HG02973 (cell line): ENCODE results near the gene ARL6IP6.
A peak's percentile ranks its signal among the peaks of the same experiment; 100 is the strongest.

ENCODE experiments used
- ATAC-seq: cut with Tn5 transposase; IDR thresholded peaks from one replicate; pipeline ENCODE4 v1.9.1; 2021; ENCODE audit warnings: moderate library complexity; ENCODE audit not compliant: unreplicated experiment

ARL6IP6 gene

GRCh38 chr2:152718076-152718908, at the start of gene ARL6IP6:
ARL6IP6 (plus strand) TSS chr2:152718620; CDS start chr2:152718625, 5 bp downstream.
- peak; percentile 68 for ATAC-seq

- no peak for ATAC-seq
These were observed 44.1 kb upstream of the ARL6IP6 start for GRCh38 chr2:152674334-152674733.

GRCh38 chr2:152676461-152676860, 42.0 kb upstream of the ARL6IP6 start:
- no peak for ATAC-seq

- ATAC-seq, result no peak
These were observed 39.6 kb upstream of the ARL6IP6 start for GRCh38 chr2:152678808-152679207.

- no peak for ATAC-seq
These were observed 35.8 kb upstream of the ARL6IP6 start for GRCh38 chr2:152682663-152683062.

- ATAC-seq, result no peak
These were observed 35.0 kb upstream of the ARL6IP6 start for GRCh38 chr2:152683400-152683799.

GRCh38 chr2:152686321-152686720, 32.1 kb upstream of the ARL6IP6 start:
- ATAC-seq, result no peak

- peak; percentile 88 for ATAC-seq
These were observed 25.4 kb upstream of the ARL6IP6 start for GRCh38 chr2:152693033-152693432.

GRCh38 chr2:152694161-152694661, 24.2 kb upstream of the ARL6IP6 start:
- peak; percentile 42 for ATAC-seq

GRCh38 chr2:152695763-152696162, 22.7 kb upstream of the ARL6IP6 start:
- ATAC-seq, result no peak

GRCh38 chr2:152696476-152696875, 21.9 kb upstream of the ARL6IP6 start:
- ATAC-seq, result no peak

GRCh38 chr2:152701198-152701597, 17.2 kb upstream of the ARL6IP6 start:
- ATAC-seq, result no peak

GRCh38 chr2:152706477-152707021, 11.9 kb upstream of the ARL6IP6 start:
- no peak for ATAC-seq

GRCh38 chr2:152708742-152709141, 9.7 kb upstream of the ARL6IP6 start:
- no peak for ATAC-seq

- ATAC-seq, result no peak
These were observed 7.7 kb upstream of the ARL6IP6 start for GRCh38 chr2:152710713-152711112.

GRCh38 chr2:152715112-152715511, 3.3 kb upstream of the ARL6IP6 start:
- no peak for ATAC-seq

- ATAC-seq, result no peak
These were observed 2.5 kb upstream of the ARL6IP6 start for GRCh38 chr2:152715854-152716428.

GRCh38 chr2:152716805-152717227, 1.6 kb upstream of the ARL6IP6 start:
- ATAC-seq, result no peak

GRCh38 chr2:152717228-152718075, 968 bp upstream of the ARL6IP6 start, which contains the start of gene PRPF40A:
PRPF40A (minus strand) TSS chr2:152717461; CDS start chr2:152717439, 22 bp downstream.
- ATAC-seq, result peak; percentile 64

GRCh38 chr2:152718909-152719645, 657 bp downstream of the ARL6IP6 start:
- peak; percentile 22 for ATAC-seq
